TTC549 (cell line): ENCODE data around the gene PLD3.
"Not testable (repeated sequence)": the region's sequence is repeated elsewhere in the genome, so short reads cannot be mapped to it uniquely, and the experiment has no call there.

ENCODE experiments used
- FAIRE-seq: peaks from 2 replicates; lab custom pipeline; 2012; peaks lifted over from hg19 to GRCh38; lab: Jason Lieb, UNC

Gene PLD3

GRCh38 chr19:40390084-40390742 is 41.7 kb downstream of the PLD3 start, which contains the start of gene HIPK4:
Gene HIPK4 (minus strand): TSS chr19:40390181. CDS start chr19:40389902, 279 bp downstream.
- FAIRE-seq = no peak

- no peak for FAIRE-seq
Measured at GRCh38 chr19:40392123-40392522, 43.6 kb downstream of the PLD3 start.

- no peak for FAIRE-seq
Measured at GRCh38 chr19:40392894-40393517, 44.5 kb downstream of the PLD3 start.

GRCh38 chr19:40393894-40394815 is 45.7 kb downstream of the PLD3 start:
- FAIRE-seq = no peak

GRCh38 chr19:40394816-40395210 is 46.3 kb downstream of the PLD3 start:
- FAIRE-seq = no peak

- no peak for FAIRE-seq
Measured at GRCh38 chr19:40395956-40396355, 47.5 kb downstream of the PLD3 start.

- FAIRE-seq = no peak
Measured at GRCh38 chr19:40396886-40397567, 48.5 kb downstream of the PLD3 start.

- FAIRE-seq = no peak
Measured at GRCh38 chr19:40397568-40397906, 49.0 kb downstream of the PLD3 start.

GRCh38 chr19:40398417-40399131 is 50.1 kb downstream of the PLD3 start:
- FAIRE-seq = no peak

GRCh38 chr19:40400559-40400958 is 52.1 kb downstream of the PLD3 start:
- no peak for FAIRE-seq

GRCh38 chr19:40403262-40403984 is 54.9 kb downstream of the PLD3 start:
- FAIRE-seq = no peak

GRCh38 chr19:40407714-40408597 is 59.5 kb downstream of the PLD3 start:
- no peak for FAIRE-seq

- not testable (repeated sequence) for FAIRE-seq
Measured at GRCh38 chr19:40408598-40408925, 60.1 kb downstream of the PLD3 start.

GRCh38 chr19:40410030-40410389 is 61.5 kb downstream of the PLD3 start:
- no peak for FAIRE-seq

GRCh38 chr19:40411125-40411842 is 62.8 kb downstream of the PLD3 start:
- no peak for FAIRE-seq

GRCh38 chr19:40411958-40412499 is 63.5 kb downstream of the PLD3 start:
- no peak for FAIRE-seq

- no peak for FAIRE-seq
Measured at GRCh38 chr19:40412866-40413265, 64.4 kb downstream of the PLD3 start.

- FAIRE-seq = no peak
Measured at GRCh38 chr19:40413291-40413845, 64.9 kb downstream of the PLD3 start, which contains the start of gene PRX. Gene PRX (minus strand): TSS chr19:40413378. CDS start chr19:40407932, 5,446 bp downstream.
